ENCODE measurements around the gene MIS12. TPM values are rescaled to one million over a fixed set of nuclear protein-coding genes. Genes with fewer than 3 reads are reported as not detected.
A peak's percentile ranks its signal among the peaks of the same experiment; 100 is the strongest.

The MIS12 gene
- total and polyA plus RNA-seq, 2 of the 13 experiments (the other 11 are each of a cell fraction or from before 2014, with no cell fraction given): 13.4 to 28.0 TPM

DNA sequence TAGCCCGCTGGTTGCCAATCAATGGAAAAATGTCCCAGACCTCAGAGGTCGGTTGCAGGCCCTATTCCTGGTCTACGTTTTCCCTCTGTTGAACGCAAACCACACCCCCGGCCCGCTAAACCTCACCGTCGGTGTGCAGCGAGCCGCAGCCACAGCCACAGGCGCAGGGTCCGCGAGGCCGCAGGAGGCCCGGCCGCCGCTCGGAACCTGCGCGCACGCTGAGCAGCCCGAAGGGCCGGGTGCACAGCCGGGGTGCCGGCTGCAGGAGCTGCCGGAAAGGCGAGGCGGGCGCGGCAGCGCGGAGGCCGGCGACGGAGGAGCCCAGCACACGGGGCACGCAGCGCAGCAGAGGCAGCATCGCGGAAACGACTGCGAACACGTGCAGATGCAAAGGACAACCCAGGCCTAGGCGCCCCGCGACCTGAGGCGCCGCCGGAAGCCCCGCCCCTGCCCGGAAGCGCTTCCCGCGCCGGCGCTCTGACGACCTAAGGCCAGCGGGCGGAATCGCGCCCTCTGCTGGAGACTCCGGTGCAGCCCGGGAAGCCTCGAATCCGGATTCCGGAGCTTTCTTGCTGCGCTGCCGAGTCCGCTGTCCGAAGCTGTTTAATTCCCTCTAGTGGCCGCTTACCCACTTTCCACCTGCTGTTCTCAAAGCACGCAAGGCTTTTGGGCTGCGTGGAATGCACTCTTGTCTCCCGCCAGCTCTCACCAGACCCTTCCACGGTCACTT, 47.5 kb upstream of the MIS12 start, which contains the start of gene C1QBP (continued):
- TF ChIP-seq, protein P1, sequence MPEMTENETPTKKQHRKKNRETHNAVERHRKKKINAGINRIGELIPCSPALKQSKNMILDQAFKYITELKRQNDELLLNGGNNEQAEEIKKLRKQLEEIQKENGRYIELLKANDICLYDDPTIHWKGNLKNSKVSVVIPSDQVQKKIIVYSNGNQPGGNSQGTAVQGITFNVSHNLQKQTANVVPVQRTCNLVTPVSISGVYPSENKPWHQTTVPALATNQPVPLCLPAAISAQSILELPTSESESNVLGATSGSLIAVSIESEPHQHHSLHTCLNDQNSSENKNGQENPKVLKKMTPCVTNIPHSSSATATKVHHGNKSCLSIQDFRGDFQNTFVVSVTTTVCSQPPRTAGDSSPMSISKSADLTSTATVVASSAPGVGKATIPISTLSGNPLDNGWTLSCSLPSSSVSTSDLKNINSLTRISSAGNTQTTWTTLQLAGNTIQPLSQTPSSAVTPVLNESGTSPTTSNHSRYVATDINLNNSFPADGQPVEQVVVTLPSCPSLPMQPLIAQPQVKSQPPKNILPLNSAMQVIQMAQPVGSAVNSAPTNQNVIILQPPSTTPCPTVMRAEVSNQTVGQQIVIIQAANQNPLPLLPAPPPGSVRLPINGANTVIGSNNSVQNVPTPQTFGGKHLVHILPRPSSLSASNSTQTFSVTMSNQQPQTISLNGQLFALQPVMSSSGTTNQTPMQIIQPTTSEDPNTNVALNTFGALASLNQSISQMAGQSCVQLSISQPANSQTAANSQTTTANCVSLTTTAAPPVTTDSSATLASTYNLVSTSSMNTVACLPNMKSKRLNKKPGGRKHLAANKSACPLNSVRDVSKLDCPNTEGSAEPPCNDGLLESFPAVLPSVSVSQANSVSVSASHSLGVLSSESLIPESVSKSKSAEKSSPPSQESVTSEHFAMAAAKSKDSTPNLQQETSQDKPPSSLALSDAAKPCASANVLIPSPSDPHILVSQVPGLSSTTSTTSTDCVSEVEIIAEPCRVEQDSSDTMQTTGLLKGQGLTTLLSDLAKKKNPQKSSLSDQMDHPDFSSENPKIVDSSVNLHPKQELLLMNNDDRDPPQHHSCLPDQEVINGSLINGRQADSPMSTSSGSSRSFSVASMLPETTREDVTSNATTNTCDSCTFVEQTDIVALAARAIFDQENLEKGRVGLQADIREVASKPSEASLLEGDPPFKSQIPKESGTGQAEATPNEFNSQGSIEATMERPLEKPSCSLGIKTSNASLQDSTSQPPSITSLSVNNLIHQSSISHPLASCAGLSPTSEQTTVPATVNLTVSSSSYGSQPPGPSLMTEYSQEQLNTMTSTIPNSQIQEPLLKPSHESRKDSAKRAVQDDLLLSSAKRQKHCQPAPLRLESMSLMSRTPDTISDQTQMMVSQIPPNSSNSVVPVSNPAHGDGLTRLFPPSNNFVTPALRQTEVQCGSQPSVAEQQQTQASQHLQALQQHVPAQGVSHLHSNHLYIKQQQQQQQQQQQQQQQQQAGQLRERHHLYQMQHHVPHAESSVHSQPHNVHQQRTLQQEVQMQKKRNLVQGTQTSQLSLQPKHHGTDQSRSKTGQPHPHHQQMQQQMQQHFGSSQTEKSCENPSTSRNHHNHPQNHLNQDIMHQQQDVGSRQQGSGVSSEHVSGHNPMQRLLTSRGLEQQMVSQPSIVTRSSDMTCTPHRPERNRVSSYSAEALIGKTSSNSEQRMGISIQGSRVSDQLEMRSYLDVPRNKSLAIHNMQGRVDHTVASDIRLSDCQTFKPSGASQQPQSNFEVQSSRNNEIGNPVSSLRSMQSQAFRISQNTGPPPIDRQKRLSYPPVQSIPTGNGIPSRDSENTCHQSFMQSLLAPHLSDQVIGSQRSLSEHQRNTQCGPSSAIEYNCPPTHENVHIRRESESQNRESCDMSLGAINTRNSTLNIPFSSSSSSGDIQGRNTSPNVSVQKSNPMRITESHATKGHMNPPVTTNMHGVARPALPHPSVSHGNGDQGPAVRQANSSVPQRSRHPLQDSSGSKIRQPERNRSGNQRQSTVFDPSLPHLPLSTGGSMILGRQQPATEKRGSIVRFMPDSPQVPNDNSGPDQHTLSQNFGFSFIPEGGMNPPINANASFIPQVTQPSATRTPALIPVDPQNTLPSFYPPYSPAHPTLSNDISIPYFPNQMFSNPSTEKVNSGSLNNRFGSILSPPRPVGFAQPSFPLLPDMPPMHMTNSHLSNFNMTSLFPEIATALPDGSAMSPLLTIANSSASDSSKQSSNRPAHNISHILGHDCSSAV (CRISPR knock-in tag; IDR thresholded peaks at IDR 0.05; ENCODE audit: borderline replicate concordance): no peak; the same call in 1 of the 2 replicates
- TF ChIP-seq, protein P2, sequence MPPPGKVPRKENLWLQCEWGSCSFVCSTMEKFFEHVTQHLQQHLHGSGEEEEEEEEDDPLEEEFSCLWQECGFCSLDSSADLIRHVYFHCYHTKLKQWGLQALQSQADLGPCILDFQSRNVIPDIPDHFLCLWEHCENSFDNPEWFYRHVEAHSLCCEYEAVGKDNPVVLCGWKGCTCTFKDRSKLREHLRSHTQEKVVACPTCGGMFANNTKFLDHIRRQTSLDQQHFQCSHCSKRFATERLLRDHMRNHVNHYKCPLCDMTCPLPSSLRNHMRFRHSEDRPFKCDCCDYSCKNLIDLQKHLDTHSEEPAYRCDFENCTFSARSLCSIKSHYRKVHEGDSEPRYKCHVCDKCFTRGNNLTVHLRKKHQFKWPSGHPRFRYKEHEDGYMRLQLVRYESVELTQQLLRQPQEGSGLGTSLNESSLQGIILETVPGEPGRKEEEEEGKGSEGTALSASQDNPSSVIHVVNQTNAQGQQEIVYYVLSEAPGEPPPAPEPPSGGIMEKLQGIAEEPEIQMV (CRISPR knock-in tag; IDR thresholded peaks at IDR 0.05; ENCODE audit: low read depth): peak; percentile 67; the same call in 1 of the 2 replicates
- TF ChIP-seq ZNF101 (CRISPR knock-in tag; IDR thresholded peaks at IDR 0.05; ENCODE audit: borderline replicate concordance, low read depth) (no peak), ZNF879 (CRISPR knock-in tag; IDR thresholded peaks at IDR 0.05) (no peak), GATAD2A (CRISPR knock-in tag; IDR thresholded peaks at IDR 0.05) (no peak; the same call in 1 of the 2 replicates), ZNF343 (CRISPR knock-in tag; IDR thresholded peaks at IDR 0.05) (0 out of 2 replicates have a peak, but pooled peaks have one; percentile 23), ZNF232 (CRISPR knock-in tag; IDR thresholded peaks at IDR 0.05; ENCODE audit: borderline replicate concordance) (peak; percentile 93), PAX8 (CRISPR knock-in tag; IDR thresholded peaks at IDR 0.05; ENCODE audit: borderline replicate concordance) (peak; percentile 98; the same call in 1 of the 2 replicates), KDM5A (IDR thresholded peaks at IDR 0.05; ENCODE audit: borderline replicate concordance, low read length) (peak; percentile 57; the same call in 1 of the 2 replicates), ZSCAN29 (CRISPR knock-in tag; conservative IDR thresholded peaks at IDR 0.05) (peak; percentile 99), RAD51 (IDR thresholded peaks at IDR 0.05; ENCODE audit: borderline replicate concordance) (no peak)
- TF ChIP-seq, protein P3, sequence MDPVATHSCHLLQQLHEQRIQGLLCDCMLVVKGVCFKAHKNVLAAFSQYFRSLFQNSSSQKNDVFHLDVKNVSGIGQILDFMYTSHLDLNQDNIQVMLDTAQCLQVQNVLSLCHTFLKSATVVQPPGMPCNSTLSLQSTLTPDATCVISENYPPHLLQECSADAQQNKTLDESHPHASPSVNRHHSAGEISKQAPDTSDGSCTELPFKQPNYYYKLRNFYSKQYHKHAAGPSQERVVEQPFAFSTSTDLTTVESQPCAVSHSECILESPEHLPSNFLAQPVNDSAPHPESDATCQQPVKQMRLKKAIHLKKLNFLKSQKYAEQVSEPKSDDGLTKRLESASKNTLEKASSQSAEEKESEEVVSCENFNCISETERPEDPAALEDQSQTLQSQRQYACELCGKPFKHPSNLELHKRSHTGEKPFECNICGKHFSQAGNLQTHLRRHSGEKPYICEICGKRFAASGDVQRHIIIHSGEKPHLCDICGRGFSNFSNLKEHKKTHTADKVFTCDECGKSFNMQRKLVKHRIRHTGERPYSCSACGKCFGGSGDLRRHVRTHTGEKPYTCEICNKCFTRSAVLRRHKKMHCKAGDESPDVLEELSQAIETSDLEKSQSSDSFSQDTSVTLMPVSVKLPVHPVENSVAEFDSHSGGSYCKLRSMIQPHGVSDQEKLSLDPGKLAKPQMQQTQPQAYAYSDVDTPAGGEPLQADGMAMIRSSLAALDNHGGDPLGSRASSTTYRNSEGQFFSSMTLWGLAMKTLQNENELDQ (CRISPR knock-in tag; IDR thresholded peaks at IDR 0.05; ENCODE audit: borderline replicate concordance): no peak
- TF ChIP-seq, protein P4, sequence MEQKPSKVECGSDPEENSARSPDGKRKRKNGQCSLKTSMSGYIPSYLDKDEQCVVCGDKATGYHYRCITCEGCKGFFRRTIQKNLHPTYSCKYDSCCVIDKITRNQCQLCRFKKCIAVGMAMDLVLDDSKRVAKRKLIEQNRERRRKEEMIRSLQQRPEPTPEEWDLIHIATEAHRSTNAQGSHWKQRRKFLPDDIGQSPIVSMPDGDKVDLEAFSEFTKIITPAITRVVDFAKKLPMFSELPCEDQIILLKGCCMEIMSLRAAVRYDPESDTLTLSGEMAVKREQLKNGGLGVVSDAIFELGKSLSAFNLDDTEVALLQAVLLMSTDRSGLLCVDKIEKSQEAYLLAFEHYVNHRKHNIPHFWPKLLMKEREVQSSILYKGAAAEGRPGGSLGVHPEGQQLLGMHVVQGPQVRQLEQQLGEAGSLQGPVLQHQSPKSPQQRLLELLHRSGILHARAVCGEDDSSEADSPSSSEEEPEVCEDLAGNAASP (CRISPR knock-in tag; IDR thresholded peaks at IDR 0.05; ENCODE audit: borderline replicate concordance): peak; percentile 70; the same call in 1 of the 2 replicates

All from HepG2 (cell line).